ENCODE data around the gene ZNF197.
"Not testable (repeated sequence)": the region's sequence is repeated elsewhere in the genome, so short reads cannot be mapped to it uniquely, and the experiment has no call there.

- TF ChIP-seq SP4 (IDR thresholded peaks at IDR 0.05; ENCODE audit: low read length); SIX5 (IDR thresholded peaks at IDR 0.05; ENCODE audit: low read depth, low read length); CTCF (IDR thresholded peaks at IDR 0.05; ENCODE audit: control extremely low read depth in 1 of 3, insufficient read depth in 1 of 3, low read depth in 1 of 3, low read length in 3 of 3): not testable (repeated sequence)
These were observed 47.4 kb upstream of the ZNF197 start for GRCh38 chr3:44577354-44577952.
